Measurements from ENCODE around the gene THY1.

DNA sequence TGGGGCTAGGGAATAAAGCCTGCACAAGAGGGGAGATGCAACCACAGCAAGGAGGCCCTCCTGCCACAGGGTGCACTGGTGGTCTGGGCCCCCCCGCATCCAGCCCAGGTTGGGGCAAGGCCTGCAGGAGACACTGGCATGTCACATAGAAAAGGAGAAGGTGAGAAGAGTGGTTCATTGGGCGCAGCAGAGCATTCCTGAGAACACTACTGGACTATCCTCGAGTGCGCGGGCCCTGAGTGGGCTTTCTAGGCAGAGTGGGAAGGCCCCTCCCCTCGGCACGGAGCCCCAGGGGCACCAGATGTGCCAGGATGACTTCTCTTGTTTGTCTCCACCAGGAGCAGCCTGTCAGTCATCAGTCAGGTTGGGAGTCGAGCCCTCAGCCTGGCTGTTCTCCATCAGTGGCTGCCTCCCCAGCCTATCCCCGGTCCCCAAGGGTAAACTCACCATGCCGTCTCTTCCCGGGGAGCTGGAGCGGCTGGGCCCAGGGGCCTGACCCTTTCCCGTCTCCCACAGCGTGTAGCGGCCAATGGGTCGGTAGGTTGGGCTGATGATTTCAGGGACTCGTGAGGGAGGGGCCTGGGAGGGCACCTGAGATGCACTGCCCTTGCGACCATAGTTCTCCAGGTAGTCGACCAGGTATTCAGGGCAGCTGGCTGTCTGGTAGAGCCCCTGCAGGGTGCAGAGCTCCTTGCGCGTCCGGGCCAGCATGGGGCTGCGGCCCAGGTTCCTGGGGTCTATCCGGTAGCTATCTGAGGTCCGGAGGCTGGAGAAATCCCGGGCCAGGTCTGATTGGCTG, 50.5 kb downstream of the THY1 start:
- TF ChIP-seq, protein P1, sequence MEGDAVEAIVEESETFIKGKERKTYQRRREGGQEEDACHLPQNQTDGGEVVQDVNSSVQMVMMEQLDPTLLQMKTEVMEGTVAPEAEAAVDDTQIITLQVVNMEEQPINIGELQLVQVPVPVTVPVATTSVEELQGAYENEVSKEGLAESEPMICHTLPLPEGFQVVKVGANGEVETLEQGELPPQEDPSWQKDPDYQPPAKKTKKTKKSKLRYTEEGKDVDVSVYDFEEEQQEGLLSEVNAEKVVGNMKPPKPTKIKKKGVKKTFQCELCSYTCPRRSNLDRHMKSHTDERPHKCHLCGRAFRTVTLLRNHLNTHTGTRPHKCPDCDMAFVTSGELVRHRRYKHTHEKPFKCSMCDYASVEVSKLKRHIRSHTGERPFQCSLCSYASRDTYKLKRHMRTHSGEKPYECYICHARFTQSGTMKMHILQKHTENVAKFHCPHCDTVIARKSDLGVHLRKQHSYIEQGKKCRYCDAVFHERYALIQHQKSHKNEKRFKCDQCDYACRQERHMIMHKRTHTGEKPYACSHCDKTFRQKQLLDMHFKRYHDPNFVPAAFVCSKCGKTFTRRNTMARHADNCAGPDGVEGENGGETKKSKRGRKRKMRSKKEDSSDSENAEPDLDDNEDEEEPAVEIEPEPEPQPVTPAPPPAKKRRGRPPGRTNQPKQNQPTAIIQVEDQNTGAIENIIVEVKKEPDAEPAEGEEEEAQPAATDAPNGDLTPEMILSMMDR (IDR thresholded peaks at IDR 0.05): no peak
- no peak for TF ChIP-seq POLR2A (IDR thresholded peaks at IDR 0.05)
- TF ChIP-seq POLR2AphosphoS5 (IDR thresholded peaks at IDR 0.05): no peak
- TF ChIP-seq EP300 (IDR thresholded peaks at IDR 0.05): no peak

Measured in sigmoid colon (tissue), 4 donors.